SK-N-SH (cell line): ENCODE data around the gene NBEA.
"Not testable (repeated sequence)": the region's sequence is repeated elsewhere in the genome, so short reads cannot be mapped to it uniquely, and the experiment has no call there.

ENCODE experiments used
- ELF1 ChIP-seq: IDR thresholded peaks from 2 replicates; pipeline ENCODE4 v1.4.0; 2012
- JUND ChIP-seq: IDR thresholded peaks from 2 replicates; pipeline ENCODE4 v1.4.0; 2012
- TF ChIP-seq, protein P1 (sequence below): fragments of 200-600 bp; sonication (generic); IDR thresholded peaks from 2 replicates; pipeline ENCODE4 v1.6.1; 2017; ENCODE audit warnings: antibody characterized with exemption, mild to moderate bottlenecking, moderate library complexity
- TF ChIP-seq, protein P2 (sequence below): IDR thresholded peaks from 2 replicates; pipeline ENCODE4 v1.6.1; 2012; ENCODE audit warnings: mild to moderate bottlenecking, low read depth, low read length, moderate library complexity

DNA sequence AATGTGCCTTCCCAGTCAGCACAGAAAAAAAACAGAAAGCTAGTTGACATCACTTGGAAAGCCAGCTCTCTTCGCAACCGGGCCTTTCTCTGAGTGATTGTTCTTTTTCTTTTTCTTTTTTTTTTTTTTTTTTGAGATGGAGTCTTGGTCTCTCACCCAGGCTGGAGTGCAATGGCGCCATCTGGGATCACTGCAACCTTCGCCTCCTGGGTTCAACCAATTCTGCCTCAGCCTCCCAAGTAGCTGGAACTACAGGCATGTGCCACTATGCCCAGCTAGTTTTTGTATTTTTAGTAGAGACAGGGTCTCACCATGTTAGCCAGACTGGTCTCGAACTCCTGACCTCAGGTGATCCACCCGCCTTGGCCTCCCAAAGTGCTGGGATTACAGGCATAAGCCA is 735.8 kb downstream of the NBEA start:
- not testable (repeated sequence) for TF ChIP-seq ELF1, JUND
- TF ChIP-seq, protein P1, sequence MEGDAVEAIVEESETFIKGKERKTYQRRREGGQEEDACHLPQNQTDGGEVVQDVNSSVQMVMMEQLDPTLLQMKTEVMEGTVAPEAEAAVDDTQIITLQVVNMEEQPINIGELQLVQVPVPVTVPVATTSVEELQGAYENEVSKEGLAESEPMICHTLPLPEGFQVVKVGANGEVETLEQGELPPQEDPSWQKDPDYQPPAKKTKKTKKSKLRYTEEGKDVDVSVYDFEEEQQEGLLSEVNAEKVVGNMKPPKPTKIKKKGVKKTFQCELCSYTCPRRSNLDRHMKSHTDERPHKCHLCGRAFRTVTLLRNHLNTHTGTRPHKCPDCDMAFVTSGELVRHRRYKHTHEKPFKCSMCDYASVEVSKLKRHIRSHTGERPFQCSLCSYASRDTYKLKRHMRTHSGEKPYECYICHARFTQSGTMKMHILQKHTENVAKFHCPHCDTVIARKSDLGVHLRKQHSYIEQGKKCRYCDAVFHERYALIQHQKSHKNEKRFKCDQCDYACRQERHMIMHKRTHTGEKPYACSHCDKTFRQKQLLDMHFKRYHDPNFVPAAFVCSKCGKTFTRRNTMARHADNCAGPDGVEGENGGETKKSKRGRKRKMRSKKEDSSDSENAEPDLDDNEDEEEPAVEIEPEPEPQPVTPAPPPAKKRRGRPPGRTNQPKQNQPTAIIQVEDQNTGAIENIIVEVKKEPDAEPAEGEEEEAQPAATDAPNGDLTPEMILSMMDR: 0 out of 2 replicates have a peak, but pooled peaks have one; percentile 7
- TF ChIP-seq, protein P2, sequence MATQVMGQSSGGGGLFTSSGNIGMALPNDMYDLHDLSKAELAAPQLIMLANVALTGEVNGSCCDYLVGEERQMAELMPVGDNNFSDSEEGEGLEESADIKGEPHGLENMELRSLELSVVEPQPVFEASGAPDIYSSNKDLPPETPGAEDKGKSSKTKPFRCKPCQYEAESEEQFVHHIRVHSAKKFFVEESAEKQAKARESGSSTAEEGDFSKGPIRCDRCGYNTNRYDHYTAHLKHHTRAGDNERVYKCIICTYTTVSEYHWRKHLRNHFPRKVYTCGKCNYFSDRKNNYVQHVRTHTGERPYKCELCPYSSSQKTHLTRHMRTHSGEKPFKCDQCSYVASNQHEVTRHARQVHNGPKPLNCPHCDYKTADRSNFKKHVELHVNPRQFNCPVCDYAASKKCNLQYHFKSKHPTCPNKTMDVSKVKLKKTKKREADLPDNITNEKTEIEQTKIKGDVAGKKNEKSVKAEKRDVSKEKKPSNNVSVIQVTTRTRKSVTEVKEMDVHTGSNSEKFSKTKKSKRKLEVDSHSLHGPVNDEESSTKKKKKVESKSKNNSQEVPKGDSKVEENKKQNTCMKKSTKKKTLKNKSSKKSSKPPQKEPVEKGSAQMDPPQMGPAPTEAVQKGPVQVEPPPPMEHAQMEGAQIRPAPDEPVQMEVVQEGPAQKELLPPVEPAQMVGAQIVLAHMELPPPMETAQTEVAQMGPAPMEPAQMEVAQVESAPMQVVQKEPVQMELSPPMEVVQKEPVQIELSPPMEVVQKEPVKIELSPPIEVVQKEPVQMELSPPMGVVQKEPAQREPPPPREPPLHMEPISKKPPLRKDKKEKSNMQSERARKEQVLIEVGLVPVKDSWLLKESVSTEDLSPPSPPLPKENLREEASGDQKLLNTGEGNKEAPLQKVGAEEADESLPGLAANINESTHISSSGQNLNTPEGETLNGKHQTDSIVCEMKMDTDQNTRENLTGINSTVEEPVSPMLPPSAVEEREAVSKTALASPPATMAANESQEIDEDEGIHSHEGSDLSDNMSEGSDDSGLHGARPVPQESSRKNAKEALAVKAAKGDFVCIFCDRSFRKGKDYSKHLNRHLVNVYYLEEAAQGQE: not testable (repeated sequence)
